ENCODE measurements around the gene FSTL4.

DNA sequence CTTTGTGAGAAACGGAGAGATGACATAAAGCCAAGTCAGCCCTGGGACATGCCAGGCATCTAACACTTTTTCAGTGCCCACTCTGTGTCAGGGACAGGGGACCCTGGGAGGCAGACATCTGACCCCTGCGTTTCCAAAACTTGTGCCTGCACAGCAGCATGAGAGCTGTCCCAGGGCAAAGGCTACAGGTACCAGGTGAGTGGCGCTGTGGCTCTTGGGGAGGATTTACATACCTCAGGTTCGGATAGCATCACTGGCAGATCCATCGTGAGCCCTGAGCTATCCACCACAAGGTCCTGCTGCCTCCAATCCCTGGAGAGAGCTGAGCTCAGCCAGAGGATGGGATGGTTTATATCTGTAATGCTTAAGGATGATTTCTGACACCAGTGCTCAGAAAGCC is 52.4 kb downstream of the FSTL4 start:
- TF ChIP-seq CTCF (conservative IDR thresholded peaks at IDR 0.05; ENCODE audit: low read depth in 2 of 2) (no peak), STAT1 (IDR thresholded peaks at IDR 0.05; ENCODE audit: unreplicated experiment) (no peak), EZH2phosphoT487 (IDR thresholded peaks at IDR 0.05; ENCODE audit: unreplicated experiment) (no peak), ZNF114 (CRISPR knock-in tag; IDR thresholded peaks at IDR 0.05) (no peak), REST (IDR thresholded peaks at IDR 0.05; ENCODE audit: unreplicated experiment) (no peak), EZH2 (IDR thresholded peaks at IDR 0.05; ENCODE audit: low read depth, unreplicated experiment) (no peak), POLR2AphosphoS5 (IDR thresholded peaks at IDR 0.05; ENCODE audit: low read depth) (no peak), JUNB (IDR thresholded peaks at IDR 0.05; ENCODE audit: unreplicated experiment) (no peak), ETS1 (IDR thresholded peaks at IDR 0.05) (no peak)
